PC-9 (cell line): ENCODE measurements around the gene STX16.

ENCODE experiments used
- CTCF ChIP-seq: fragments of 200-600 bp; sonication (generic); conservative IDR thresholded peaks from 2 replicates; pipeline ENCODE4 v1.6.1; 2017; ENCODE audit warnings: mixed run types, antibody characterized with exemption, mild to moderate bottlenecking, moderate library complexity
- EZH2 ChIP-seq: fragments of 200-600 bp; sonication (generic); IDR thresholded peaks from 2 replicates; pipeline ENCODE4 v1.8.0; 2017; ENCODE audit warnings: antibody characterized with exemption, low read depth

GRCh38 chr20:58629215-58629580 lies 21.9 kb upstream of the STX16 start:
- TF ChIP-seq CTCF: no peak
- TF ChIP-seq EZH2: no peak
